Lower leg skin (tissue), 4 donors: ENCODE results near the gene GPC4. TPM values are rescaled to one million over a fixed set of nuclear protein-coding genes. Genes with fewer than 3 reads are reported as not detected.

Experiments used
- DNase-seq, 2 donors: peaks; one replicate each; pipeline ENCODE4 v3.0.0-alpha.2; 2019; ENCODE audit warnings: low spot score in 2 of 2
- H3K4me3 ChIP-seq: fragments of 200-600 bp; sonication (generic); 2 replicates; pipeline ENCODE4 v1.5.1; 2017; ENCODE audit warnings: mild to moderate bottlenecking, low read depth; ENCODE audit not compliant: poor library complexity, severe bottlenecking
- CTCF ChIP-seq, 3 donors: fragments of 450-650 bp; IDR thresholded peaks; one replicate each; pipeline ENCODE4 v1.5.1; 2016; ENCODE audit warnings: antibody characterized with exemption in 3 of 3, mild to moderate bottlenecking in 3 of 3, moderate library complexity in 2 of 3
- POLR2A ChIP-seq, 2 donors: fragments of 450-650 bp; IDR thresholded peaks; one replicate each; pipeline ENCODE4 v1.6.1; 2016 to 2017; ENCODE audit warnings: antibody characterized with exemption in 2 of 2, mild to moderate bottlenecking in 1 of 2, moderate library complexity in 1 of 2
- WGBS, 2 donors: methylation state at CpG; one replicate each; pipeline ENCODE4 v1.1.5; 2018; 5-methylcytosine and 5-hydroxymethylcytosine counted together
- intact Hi-C: fragments of 100-400 bp; cut with DNase I; formaldehyde crosslinking; loops from one replicate; pipeline ENCODE4 v1.15.0; 2023; ENCODE audit warnings: low total_unique reads
- total RNA-seq, 4 donors: library from RNA; depleted of rRNA; stranded (reverse); fragments of >200 nt; gene quantifications; one replicate each; pipeline ENCODE4 v1.1.0, GENCODE V29; 2016

The GPC4 gene
- total RNA-seq, 4 donors from 2014 or later, result 2.7 to 7.2 (median 3.7) TPM

DNA sequence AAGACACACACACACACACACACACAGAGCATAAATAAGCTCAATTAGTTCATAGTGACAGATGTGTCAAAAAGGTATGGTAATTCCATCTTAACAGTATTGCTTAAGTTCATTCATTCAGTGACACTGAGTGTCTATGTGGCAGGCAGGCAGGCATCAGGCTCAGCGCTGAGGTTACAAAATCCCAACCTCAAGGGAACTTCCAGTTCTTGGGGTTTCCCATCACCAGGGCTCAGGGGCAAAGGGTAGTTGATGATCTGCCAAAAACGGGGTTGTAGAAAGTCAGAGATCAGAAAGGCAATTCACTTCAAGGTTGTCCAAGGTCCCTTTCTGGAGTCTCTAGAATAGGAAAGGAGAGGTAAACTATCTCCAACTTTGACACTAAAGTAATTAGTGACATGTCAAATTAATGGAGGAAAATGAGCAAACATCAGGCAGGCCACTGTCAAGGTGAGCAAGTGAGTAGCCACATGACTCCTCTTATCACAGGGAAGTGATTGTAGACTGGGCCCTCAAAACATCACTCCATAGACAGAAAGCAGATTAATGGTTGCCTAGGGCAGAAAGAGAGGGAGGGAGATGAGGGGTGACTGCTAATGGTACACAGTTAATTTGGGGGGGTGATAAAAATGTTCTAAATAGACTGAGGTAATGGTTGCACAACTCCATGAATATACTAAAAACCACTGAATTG, 41.8 kb downstream of the GPC4 start:
- H3K4me3 ChIP-seq, result no peak overlapping the region
- WGBS, 2 donors, result 39 to 67% methylated on average over 2 of the region's 2 CpGs
- DNase-seq, result no peak
- TF ChIP-seq CTCF (IDR thresholded peaks at IDR 0.05) (no peak), POLR2A (IDR thresholded peaks at IDR 0.05) (no peak)
- intact Hi-C loops, result no loop called here

GRCh38 chrX:133370696-133371275, 44.5 kb downstream of the GPC4 start:
- WGBS, 2 donors, result 74 to 86% methylated on average over 3 of the region's 3 CpGs
- TF ChIP-seq POLR2A (IDR thresholded peaks at IDR 0.05), result no peak
- TF ChIP-seq CTCF (IDR thresholded peaks at IDR 0.05), result no peak
- no peak for DNase-seq
- intact Hi-C loops, result no loop called here
- H3K4me3 ChIP-seq, result no peak overlapping the region

DNA sequence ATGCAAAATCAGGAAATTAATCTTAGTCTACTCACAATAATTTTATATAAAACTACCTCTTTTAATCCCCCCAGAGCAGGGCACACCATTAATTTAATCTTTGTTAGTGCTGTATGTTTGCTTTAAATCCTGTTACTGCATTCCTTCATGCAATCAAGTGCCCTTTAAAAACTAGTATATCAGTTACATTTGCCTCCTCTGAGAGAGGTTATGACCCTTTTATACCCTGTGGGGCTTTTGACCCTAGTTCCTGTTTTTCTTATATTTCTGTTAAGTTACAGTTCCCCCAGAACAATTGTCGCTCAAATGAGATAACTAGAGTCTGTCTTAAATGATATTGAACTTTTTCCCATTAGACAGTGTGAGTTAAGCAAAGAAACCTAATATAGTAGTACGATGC, 46.2 kb downstream of the GPC4 start:
- H3K4me3 ChIP-seq, result no peak overlapping the region
- TF ChIP-seq POLR2A (IDR thresholded peaks at IDR 0.05) (no peak), CTCF (IDR thresholded peaks at IDR 0.05) (no peak)
- DNase-seq, result no peak
- 74 to 90% methylated on average over 2 of the region's 2 CpGs for WGBS, 2 donors
- intact Hi-C loops, result no loop called here

GRCh38 chrX:133366735-133367134, 48.6 kb downstream of the GPC4 start:
- H3K4me3 ChIP-seq, result no peak overlapping the region
- DNase-seq, result no peak
- TF ChIP-seq CTCF (IDR thresholded peaks at IDR 0.05), result no peak
- TF ChIP-seq POLR2A (IDR thresholded peaks at IDR 0.05), result no peak
- intact Hi-C loops, result no loop called here

GRCh38 chrX:133365871-133366611, 49.2 kb downstream of the GPC4 start:
- H3K4me3 ChIP-seq, result no peak overlapping the region
- TF ChIP-seq POLR2A (IDR thresholded peaks at IDR 0.05), result no peak
- TF ChIP-seq CTCF (IDR thresholded peaks at IDR 0.05), result no peak
- 24 to 35% methylated on average over 1 of the region's 1 CpG for WGBS, 2 donors
- intact Hi-C loops, result no loop called here
- DNase-seq, result no peak
